Measurements from ENCODE around the gene GGA1. TPM values are rescaled to one million over a fixed set of nuclear protein-coding genes. Genes with fewer than 3 reads are reported as not detected.

The GGA1 gene
- total RNA-seq, 1 experiment from 2014 or later, result 52.7 TPM

DNA sequence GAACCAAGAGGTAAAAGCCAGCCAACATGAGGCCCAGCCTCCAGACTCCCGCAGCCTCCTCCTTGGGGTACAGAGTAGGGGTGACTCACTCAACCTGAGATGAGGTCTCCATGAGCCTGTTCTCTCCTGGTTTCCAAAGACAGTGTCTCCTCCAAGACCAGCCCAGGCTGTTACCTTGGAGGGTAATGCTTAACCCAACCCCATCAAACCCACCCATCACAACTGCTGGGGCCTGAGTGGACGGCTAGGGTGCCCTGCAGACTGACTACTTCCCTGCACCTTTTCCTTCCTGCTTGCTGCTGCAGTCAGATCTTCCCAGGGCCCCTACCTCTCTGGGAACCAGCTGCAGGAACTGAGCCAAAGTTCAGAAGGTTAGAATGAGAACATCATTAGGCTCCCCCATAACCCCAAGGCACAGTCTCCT, 72.4 kb downstream of the GGA1 start:
- intact Hi-C loops (cut with micrococcal nuclease), result loop anchor here (1.0 to 2.0 kb wide), 3 partner anchors 38 to 112 kb away; no protein-coding TSS in a partner anchor
- H3K27ac Mint-ChIP-seq (ENCODE audit: low read depth, unreplicated experiment), result no peak overlapping the region
- POLR2A ChIA-PET, result interaction anchor here (0.6 to 1.6 kb wide), 5 partner anchors 15 to 95 kb away, joined by 3 to 14 read pairs (median 4); partner anchors contain the start of gene PDXP
- no TSS peak for BruUV-seq (replicated peaks)
- H3K4me3 Mint-ChIP-seq (ENCODE audit: unreplicated experiment), result no peak overlapping the region
- no peaks in the 10 kb centered on the region for H3K27me3 Mint-ChIP-seq (ENCODE audit: insufficient read depth, unreplicated experiment)
- TF ChIP-seq, protein P1, sequence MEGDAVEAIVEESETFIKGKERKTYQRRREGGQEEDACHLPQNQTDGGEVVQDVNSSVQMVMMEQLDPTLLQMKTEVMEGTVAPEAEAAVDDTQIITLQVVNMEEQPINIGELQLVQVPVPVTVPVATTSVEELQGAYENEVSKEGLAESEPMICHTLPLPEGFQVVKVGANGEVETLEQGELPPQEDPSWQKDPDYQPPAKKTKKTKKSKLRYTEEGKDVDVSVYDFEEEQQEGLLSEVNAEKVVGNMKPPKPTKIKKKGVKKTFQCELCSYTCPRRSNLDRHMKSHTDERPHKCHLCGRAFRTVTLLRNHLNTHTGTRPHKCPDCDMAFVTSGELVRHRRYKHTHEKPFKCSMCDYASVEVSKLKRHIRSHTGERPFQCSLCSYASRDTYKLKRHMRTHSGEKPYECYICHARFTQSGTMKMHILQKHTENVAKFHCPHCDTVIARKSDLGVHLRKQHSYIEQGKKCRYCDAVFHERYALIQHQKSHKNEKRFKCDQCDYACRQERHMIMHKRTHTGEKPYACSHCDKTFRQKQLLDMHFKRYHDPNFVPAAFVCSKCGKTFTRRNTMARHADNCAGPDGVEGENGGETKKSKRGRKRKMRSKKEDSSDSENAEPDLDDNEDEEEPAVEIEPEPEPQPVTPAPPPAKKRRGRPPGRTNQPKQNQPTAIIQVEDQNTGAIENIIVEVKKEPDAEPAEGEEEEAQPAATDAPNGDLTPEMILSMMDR (IDR thresholded peaks at IDR 0.05; ENCODE audit: unreplicated experiment), result no peak
- H3K9me3 Mint-ChIP-seq (ENCODE audit: unreplicated experiment), result no peaks in the 10 kb centered on the region
- DNase-seq (ENCODE audit: unreplicated experiment), result peak; percentile 36
- CTCF ChIA-PET, result interaction anchor here (0.6 to 9.1 kb wide), 14 partner anchors 9 to 95 kb away, joined by 3 to 113 read pairs (median 3); partner anchors contain the start of gene PDXP
- H3K4me1 Mint-ChIP-seq (ENCODE audit: insufficient read depth, unreplicated experiment), result peaks cover 25% of the 10 kb centered on the region
- H3K36me3 Mint-ChIP-seq (ENCODE audit: insufficient read depth, unreplicated experiment), result peaks cover 31% of the 10 kb centered on the region

DNA sequence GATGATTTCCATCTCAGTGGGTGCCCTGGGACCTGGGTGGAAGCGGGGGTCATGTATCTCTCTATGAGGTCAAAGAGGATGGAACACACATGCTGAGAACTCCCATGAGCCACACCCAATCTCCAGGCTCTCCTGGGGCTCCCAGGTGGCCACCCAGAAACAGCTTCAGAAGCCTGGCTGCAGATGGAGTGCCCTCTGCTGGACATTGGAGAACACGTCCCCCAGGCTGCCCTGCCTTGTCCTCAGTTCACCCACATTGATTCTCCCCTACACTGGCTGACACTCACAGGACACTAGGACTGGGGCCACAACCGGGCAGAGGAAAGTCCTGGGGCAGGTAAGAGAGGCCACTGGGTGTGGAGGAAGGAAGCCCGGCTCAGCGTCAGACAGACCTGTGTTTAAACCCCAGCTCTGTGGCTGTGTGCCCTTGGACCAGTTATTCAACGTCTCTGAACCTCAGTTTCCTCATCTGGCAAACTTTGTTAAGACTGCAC, 73.0 kb downstream of the GGA1 start:
- Mint-ChIP-seq H3K36me3 (ENCODE audit: insufficient read depth, unreplicated experiment) (peaks cover 31% of the 10 kb centered on the region), H3K4me3 (ENCODE audit: unreplicated experiment) (no peak overlapping the region), H3K27me3 (ENCODE audit: insufficient read depth, unreplicated experiment) (no peaks in the 10 kb centered on the region), H3K4me1 (ENCODE audit: insufficient read depth, unreplicated experiment) (peaks cover 22% of the 10 kb centered on the region), H3K9me3 (ENCODE audit: unreplicated experiment) (no peaks in the 10 kb centered on the region), H3K27ac (ENCODE audit: low read depth, unreplicated experiment) (no peak overlapping the region)
- POLR2A ChIA-PET, result interaction anchor here (0.7 to 1.6 kb wide), 6 partner anchors 14 to 94 kb away, joined by 3 to 14 read pairs (median 4); partner anchors contain the start of gene PDXP
- TF ChIP-seq, protein P1 (IDR thresholded peaks at IDR 0.05; ENCODE audit: unreplicated experiment), result peak; percentile 91
- CTCF ChIA-PET, result interaction anchor here (0.6 to 9.1 kb wide), 17 partner anchors 10 to 107 kb away, joined by 3 to 113 read pairs (median 3); partner anchors contain the start of gene PDXP
- intact Hi-C loops (cut with micrococcal nuclease), result loop anchor here (1.0 to 2.0 kb wide), 3 partner anchors 38 to 111 kb away; no protein-coding TSS in a partner anchor
- DNase-seq (ENCODE audit: unreplicated experiment), result peak; percentile 88
- BruUV-seq (replicated peaks), result no TSS peak

Other genes starting within 250 kb of the GGA1 start
- 4.2 and 5.1 TPM in 2 replicates for gene ELFN2, start 181.4 kb upstream of the GGA1 start, total RNA-seq (2022)
- gene MFNG, start 122.5 kb upstream of the GGA1 start, total RNA-seq (2022), result 0.56 and 1.2 TPM in 2 replicates
- gene CARD10, start 89.4 kb upstream of the GGA1 start, total RNA-seq (2022), result 20.6 and 22.7 TPM in 2 replicates
- 86.0 and 148 TPM in 2 replicates for gene CDC42EP1, start 48.4 kb upstream of the GGA1 start, total RNA-seq (2022)
- not detected in 2 replicates for gene LGALS2, start 28.7 kb upstream of the GGA1 start, total RNA-seq (2022)
- 1.5 and 1.9 TPM in 2 replicates for gene SH3BP1, start 30.8 kb downstream of the GGA1 start, total RNA-seq (2022)
- 10.3 and 10.5 TPM in 2 replicates for gene PDXP, start 49.9 kb downstream of the GGA1 start, total RNA-seq (2022)
- 1,407 and 1,635 TPM in 2 replicates for gene LGALS1, start 66.8 kb downstream of the GGA1 start, total RNA-seq (2022)
- gene NOL12, start 77.5 kb downstream of the GGA1 start, total RNA-seq (2022), result 47.1 and 50.8 TPM in 2 replicates
- gene TRIOBP, start 88.2 kb downstream of the GGA1 start, total RNA-seq (2022), result 42.5 and 45.7 TPM in 2 replicates
- gene GCAT, start 199.1 kb downstream of the GGA1 start, total RNA-seq (2022), result 21.5 and 32.8 TPM in 2 replicates
- 0.26 and 0.27 TPM in 2 replicates for gene GALR3, start 214.5 kb downstream of the GGA1 start, total RNA-seq (2022)
- 26.0 and 26.7 TPM in 2 replicates for gene ANKRD54, start 235.5 kb downstream of the GGA1 start, total RNA-seq (2022)
- gene EIF3L, start 240.6 kb downstream of the GGA1 start, total RNA-seq (2022), result 395 and 505 TPM in 2 replicates

All from MCF 10A (cell line).